SK-N-MC (cell line): ENCODE measurements around the gene MS4A6E.

ENCODE experiments used
- EZH2 ChIP-seq: fragments of 200-600 bp; sonication (generic); IDR thresholded peaks from one replicate; pipeline ENCODE4 v1.6.1; 2017; ENCODE audit warnings: antibody characterized with exemption
- FOXP2 ChIP-seq: optimal IDR thresholded peaks from 2 replicates; pipeline ENCODE3; 2011; ENCODE audit warnings: mild to moderate bottlenecking, moderate library complexity; ENCODE audit not compliant: insufficient read depth; ENCODE audit errors: extremely low read length, control extremely low read depth
- POLR2AphosphoS5 ChIP-seq: IDR thresholded peaks from 2 replicates; pipeline ENCODE4 v1.6.1; 2012; ENCODE audit warnings: mild to moderate bottlenecking, low read depth, low read length, borderline replicate concordance

GRCh38 chr11:60303661-60304060 lies 23.4 kb upstream of the MS4A6E start:
- TF ChIP-seq EZH2: no peak
- TF ChIP-seq POLR2AphosphoS5: no peak
- TF ChIP-seq FOXP2: no peak
